PFSK-1 (cell line): ENCODE measurements around the gene HEMK1.

ENCODE experiments used
- FOXP2 ChIP-seq: optimal IDR thresholded peaks from 2 replicates; pipeline ENCODE3; 2011; ENCODE audit warnings: borderline replicate concordance, control low read depth, inconsistent platforms; ENCODE audit not compliant: insufficient read depth; ENCODE audit errors: extremely low read length, extremely low read depth
- POLR2AphosphoS5 ChIP-seq: IDR thresholded peaks from 2 replicates; pipeline ENCODE4 v1.6.1; 2012; ENCODE audit warnings: low read depth, mild to moderate bottlenecking, control low read depth, low read length, moderate library complexity
- SIN3A ChIP-seq: IDR thresholded peaks from 2 replicates; pipeline ENCODE4 v1.6.1; 2012; ENCODE audit warnings: mild to moderate bottlenecking, low read length, moderate library complexity, borderline replicate concordance; ENCODE audit not compliant: insufficient read depth
- TAF1 ChIP-seq: IDR thresholded peaks from 2 replicates; pipeline ENCODE4 v1.6.1; 2012; ENCODE audit warnings: low read length, control low read depth, borderline replicate concordance; ENCODE audit not compliant: insufficient read depth
- TF ChIP-seq, protein P1 (sequence below), 2 experiments: IDR thresholded peaks; 2 replicates each; pipeline versions ENCODE4 v1.6.1 to v1.8.0; 2011 to 2012; ENCODE audit warnings: low read depth in 2 of 2, low read length in 2 of 2, control low read depth in 1 of 2, inconsistent platforms in 1 of 2, mild to moderate bottlenecking in 1 of 2, moderate library complexity in 1 of 2; ENCODE audit not compliant: insufficient read depth in 1 of 2

The HEMK1 gene

DNA sequence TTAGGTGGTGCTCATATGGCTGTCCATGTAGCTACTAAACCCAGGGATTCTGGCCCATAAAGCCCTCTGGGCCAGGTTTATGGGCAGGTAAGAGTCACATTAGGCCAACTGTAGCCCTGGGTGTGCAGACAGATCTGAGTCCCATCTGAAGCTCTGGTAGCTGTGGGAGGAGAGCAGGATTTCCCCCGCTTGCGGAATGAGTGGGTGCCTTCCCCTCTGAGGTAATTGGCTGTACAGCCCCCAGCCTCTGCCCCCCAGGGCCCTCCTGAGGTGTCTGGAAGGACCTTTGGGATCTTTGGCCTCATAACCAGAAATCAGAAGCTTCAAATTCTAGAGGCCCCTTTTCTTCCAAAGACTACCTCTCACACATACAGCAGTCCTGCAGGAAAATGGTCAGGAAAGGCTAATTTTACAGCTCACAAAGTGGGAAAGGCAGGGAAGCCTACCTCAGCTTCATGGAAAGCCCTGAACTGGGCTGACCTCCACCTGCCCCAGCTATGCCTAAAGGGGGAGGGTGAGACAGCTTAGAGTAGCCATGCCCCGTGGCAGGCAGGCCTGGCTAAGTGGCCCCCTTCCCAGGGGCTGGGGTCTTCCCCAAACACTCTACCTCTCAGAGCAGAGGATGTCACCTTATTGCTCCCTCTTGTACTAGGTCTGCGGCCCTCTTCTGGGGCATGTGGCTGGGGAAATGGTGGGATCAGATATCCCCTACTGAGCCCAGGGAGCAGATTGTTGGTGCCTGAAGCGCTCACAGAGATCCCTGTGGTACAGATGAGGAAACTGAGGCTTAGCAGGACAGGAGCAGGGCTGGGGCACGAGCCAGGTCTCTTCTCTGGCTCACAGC lies 16.8 kb downstream of the HEMK1 start:
- TF ChIP-seq TAF1 (no peak), FOXP2 (no peak), POLR2AphosphoS5 (no peak), SIN3A (no peak)
- TF ChIP-seq, protein P1, sequence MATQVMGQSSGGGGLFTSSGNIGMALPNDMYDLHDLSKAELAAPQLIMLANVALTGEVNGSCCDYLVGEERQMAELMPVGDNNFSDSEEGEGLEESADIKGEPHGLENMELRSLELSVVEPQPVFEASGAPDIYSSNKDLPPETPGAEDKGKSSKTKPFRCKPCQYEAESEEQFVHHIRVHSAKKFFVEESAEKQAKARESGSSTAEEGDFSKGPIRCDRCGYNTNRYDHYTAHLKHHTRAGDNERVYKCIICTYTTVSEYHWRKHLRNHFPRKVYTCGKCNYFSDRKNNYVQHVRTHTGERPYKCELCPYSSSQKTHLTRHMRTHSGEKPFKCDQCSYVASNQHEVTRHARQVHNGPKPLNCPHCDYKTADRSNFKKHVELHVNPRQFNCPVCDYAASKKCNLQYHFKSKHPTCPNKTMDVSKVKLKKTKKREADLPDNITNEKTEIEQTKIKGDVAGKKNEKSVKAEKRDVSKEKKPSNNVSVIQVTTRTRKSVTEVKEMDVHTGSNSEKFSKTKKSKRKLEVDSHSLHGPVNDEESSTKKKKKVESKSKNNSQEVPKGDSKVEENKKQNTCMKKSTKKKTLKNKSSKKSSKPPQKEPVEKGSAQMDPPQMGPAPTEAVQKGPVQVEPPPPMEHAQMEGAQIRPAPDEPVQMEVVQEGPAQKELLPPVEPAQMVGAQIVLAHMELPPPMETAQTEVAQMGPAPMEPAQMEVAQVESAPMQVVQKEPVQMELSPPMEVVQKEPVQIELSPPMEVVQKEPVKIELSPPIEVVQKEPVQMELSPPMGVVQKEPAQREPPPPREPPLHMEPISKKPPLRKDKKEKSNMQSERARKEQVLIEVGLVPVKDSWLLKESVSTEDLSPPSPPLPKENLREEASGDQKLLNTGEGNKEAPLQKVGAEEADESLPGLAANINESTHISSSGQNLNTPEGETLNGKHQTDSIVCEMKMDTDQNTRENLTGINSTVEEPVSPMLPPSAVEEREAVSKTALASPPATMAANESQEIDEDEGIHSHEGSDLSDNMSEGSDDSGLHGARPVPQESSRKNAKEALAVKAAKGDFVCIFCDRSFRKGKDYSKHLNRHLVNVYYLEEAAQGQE (IDR thresholded peaks at IDR 0.05; ENCODE audit: insufficient read depth in 1 of 2, low read depth in 2 of 2, low read length in 2 of 2), result no peak

DNA sequence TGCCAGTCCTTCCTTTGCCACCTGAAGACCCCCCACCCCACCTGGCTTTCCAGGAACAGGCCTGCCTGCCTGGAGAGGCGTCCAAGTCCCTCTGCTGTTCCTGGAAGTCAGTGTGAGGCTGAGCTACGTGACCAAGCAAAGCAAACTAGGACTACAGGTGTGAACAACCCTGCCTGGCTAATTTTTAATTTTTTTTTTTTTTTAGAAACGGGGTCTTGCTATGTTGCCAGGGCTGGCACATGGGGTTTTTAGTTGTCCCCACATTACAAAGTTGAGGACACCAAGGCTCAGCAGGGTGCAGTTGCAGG lies 17.4 kb downstream of the HEMK1 start:
- TF ChIP-seq, protein P1 (IDR thresholded peaks at IDR 0.05; ENCODE audit: insufficient read depth in 1 of 2, low read depth in 2 of 2, low read length in 2 of 2), result no peak
- TF ChIP-seq SIN3A (no peak), POLR2AphosphoS5 (no peak), FOXP2 (no peak), TAF1 (no peak)

DNA sequence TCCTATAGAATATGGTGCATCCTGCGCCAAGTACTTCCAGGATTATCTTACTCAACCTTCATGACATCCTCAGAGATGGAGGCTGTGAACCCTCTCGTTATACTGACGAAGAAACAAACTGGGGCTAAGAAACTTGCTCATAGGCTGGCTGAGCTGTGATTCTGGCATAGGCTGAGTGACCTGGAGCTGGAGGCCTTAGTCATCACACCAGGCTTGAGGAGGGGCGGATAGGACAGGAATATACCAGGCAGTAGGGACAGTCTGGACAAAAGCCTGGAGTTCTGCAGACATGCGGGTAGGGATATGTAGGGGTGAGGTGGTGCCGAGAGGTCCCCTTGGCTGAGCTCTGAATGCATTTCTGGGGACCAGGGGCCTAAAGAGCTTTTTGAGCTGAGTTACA lies 18.1 kb downstream of the HEMK1 start:
- TF ChIP-seq POLR2AphosphoS5 (no peak), FOXP2 (no peak), SIN3A (no peak), TAF1 (no peak)
- TF ChIP-seq, protein P1 (IDR thresholded peaks at IDR 0.05; ENCODE audit: insufficient read depth in 1 of 2, low read depth in 2 of 2, low read length in 2 of 2), result no peak

DNA sequence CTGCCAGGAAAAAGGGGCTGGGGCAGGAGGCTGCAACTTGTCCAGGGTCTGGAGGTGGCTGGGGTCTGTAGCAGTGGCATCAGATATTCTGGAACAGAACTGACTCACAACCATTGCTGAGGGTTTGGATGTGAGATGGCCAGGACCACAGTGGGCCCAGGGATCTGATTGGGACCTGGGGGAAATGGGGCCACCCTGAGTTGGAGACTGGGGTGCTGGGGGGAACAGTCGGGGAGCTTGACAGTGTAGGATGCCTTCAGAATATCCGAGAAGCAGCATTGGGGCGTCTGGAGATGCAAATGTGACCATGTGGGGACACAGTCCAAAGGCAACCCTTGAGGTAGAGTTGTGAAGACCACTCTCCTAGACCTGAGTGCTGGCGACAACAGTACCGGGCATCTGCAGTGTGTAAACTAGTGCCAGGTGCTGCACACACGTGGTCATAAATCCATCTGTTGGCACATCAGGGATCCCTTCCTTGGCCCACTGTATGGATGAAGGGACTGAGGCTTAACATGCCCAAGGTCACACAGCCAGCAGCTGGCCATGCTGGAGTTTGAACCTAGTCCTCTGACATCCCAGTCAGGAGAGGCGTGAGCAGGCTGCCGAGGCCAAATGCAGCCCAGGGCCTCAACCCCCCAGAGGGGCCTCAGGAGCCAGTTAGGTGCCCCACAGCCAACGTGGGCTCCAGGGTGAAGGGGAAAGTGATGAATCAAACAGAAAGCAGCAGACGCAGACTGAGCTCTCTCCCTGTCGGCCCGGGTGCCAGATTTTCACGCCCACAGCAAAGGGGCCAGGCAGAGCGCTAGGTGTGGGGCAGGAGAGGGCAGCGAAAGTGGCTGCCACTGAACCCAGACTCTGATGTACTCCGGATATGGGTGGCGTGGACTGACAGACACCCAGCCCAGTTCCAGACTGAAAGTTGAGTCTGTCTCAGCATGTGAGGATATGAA lies 18.8 kb downstream of the HEMK1 start:
- TF ChIP-seq SIN3A (no peak), FOXP2 (no peak), TAF1 (no peak), POLR2AphosphoS5 (no peak)
- TF ChIP-seq, protein P1 (IDR thresholded peaks at IDR 0.05; ENCODE audit: insufficient read depth in 1 of 2, low read depth in 2 of 2, low read length in 2 of 2), result no peak
